ENCODE data around the gene KRTAP13-2. TPM values are rescaled to one million over a fixed set of nuclear protein-coding genes. Genes with fewer than 3 reads are reported as not detected.

Gene KRTAP13-2
- total and polyA plus RNA-seq, 2 donors (not counting 1 experiment from before 2014, with no cell fraction given) = not detected

GRCh38 chr21:30326390-30326789 lies 45.7 kb downstream of the KRTAP13-2 start:
- H3K27ac Mint-ChIP-seq = no peak overlapping the region
- Histone ChIP-seq H3K4me3 (ENCODE audit: control extremely low read depth in 1 of 5, extremely low read depth in 1 of 5, insufficient read depth in 1 of 5, low read depth in 2 of 5, low read length in 4 of 5) (no peak overlapping the region), H2AFZ (ENCODE audit: insufficient read depth, low read depth, low read length, poor library complexity, severe bottlenecking) (no peak overlapping the region), H3K4me1 (ENCODE audit: control insufficient read depth in 2 of 2, insufficient read depth in 2 of 2, low read length in 2 of 2) (no peaks in the 10 kb centered on the region), H3K9ac (ENCODE audit: low read length) (no peak overlapping the region), H3K9me3 (ENCODE audit: control extremely low read depth in 1 of 3, control insufficient read depth in 2 of 3, insufficient read depth in 1 of 3, low read length in 2 of 3) (peaks cover 0 to 11% (median 0%) of the 10 kb centered on the region in 3 donors), H4K20me1 (ENCODE audit: control insufficient read depth, insufficient read depth, low read length, poor library complexity, severe bottlenecking) (no peaks in the 10 kb centered on the region), H3K27me3 (replicated peaks in 1 of 4; ENCODE audit: control extremely low read depth in 1 of 4, control insufficient read depth in 3 of 4, insufficient read depth in 4 of 4, low read length in 3 of 4) (no peaks in the 10 kb centered on the region), H3K27ac (ENCODE audit: low read length in 2 of 2) (no peak overlapping the region), H3K36me3 (replicated peaks in 1 of 2; ENCODE audit: control extremely low read depth in 1 of 2, control insufficient read depth in 1 of 2, extremely low read depth in 1 of 2, insufficient read depth in 2 of 2, low read length in 1 of 2) (no peaks in the 10 kb centered on the region), H3K79me2 (ENCODE audit: control insufficient read depth, insufficient read depth, low read length) (no peaks in the 10 kb centered on the region), H3K4me2 (replicated peaks; ENCODE audit: low read depth, low read length, poor library complexity, severe bottlenecking) (no peak overlapping the region)
- no peaks in the 10 kb centered on the region for H3K4me1 Mint-ChIP-seq
- no peak for DNase-seq
- intact Hi-C loops (cut with micrococcal nuclease) = no loop called here
- POLR2A ChIA-PET = no interaction called here
- ATAC-seq (ENCODE audit: low read depth) = no peak
- peaks cover 15% of the 10 kb centered on the region for H3K9me3 Mint-ChIP-seq (ENCODE audit: insufficient read depth)
- CTCF ChIA-PET = no interaction called here
- H3K4me3 Mint-ChIP-seq = no peak overlapping the region
- TF ChIP-seq EZH2 (IDR thresholded peaks at IDR 0.05; ENCODE audit: borderline replicate concordance, insufficient read depth, low read depth, low read length, poor library complexity, severe bottlenecking) (no peak), CTCF (IDR thresholded peaks at IDR 0.05) (no peak)
- no peaks in the 10 kb centered on the region for H3K27me3 Mint-ChIP-seq

Small RNA genes within 50 kb of the gene (small RNA-seq; reads per million reads assigned to genes)
- gene KRTAP23-1 (ENCODE audit: insufficient read length, low read depth, low replicate concordance) (not detected), gene MIR4327 (ENCODE audit: insufficient read length, low read depth, low replicate concordance) (not detected)

Other genes starting within 250 kb of the KRTAP13-2 start
- not detected in 2 replicates for gene CLDN17, start 205.5 kb downstream of the KRTAP13-2 start, total RNA-seq
- gene CLDN17, start 205.5 kb downstream of the KRTAP13-2 start, polyA plus RNA-seq = not detected in 2 replicates
- gene CLDN8, start 156.2 kb downstream of the KRTAP13-2 start, total RNA-seq = not detected in 2 replicates
- not detected in 2 replicates for gene CLDN8, start 156.2 kb downstream of the KRTAP13-2 start, polyA plus RNA-seq
- not detected in 2 replicates for gene KRTAP24-1, start 89.3 kb downstream of the KRTAP13-2 start, total RNA-seq
- gene KRTAP24-1, start 89.3 kb downstream of the KRTAP13-2 start, polyA plus RNA-seq = not detected in 2 replicates
- gene KRTAP25-1, start 82.8 kb downstream of the KRTAP13-2 start, total RNA-seq = not detected in 2 replicates
- gene KRTAP25-1, start 82.8 kb downstream of the KRTAP13-2 start, polyA plus RNA-seq = not detected in 2 replicates
- gene KRTAP26-1, start 52.0 kb downstream of the KRTAP13-2 start, total RNA-seq = not detected in 2 replicates
- gene KRTAP26-1, start 52.0 kb downstream of the KRTAP13-2 start, polyA plus RNA-seq = not detected in 2 replicates
- not detected in 2 replicates for gene KRTAP27-1, start 34.6 kb downstream of the KRTAP13-2 start, total RNA-seq
- not detected in 2 replicates for gene KRTAP27-1, start 34.6 kb downstream of the KRTAP13-2 start, polyA plus RNA-seq
- not detected in 2 replicates for gene KRTAP23-1, start 23.7 kb downstream of the KRTAP13-2 start, total RNA-seq
- not detected in 2 replicates for gene KRTAP23-1, start 23.7 kb downstream of the KRTAP13-2 start, polyA plus RNA-seq
- not detected in 2 replicates for gene KRTAP13-1, start 23.8 kb upstream of the KRTAP13-2 start, total RNA-seq
- not detected in 2 replicates for gene KRTAP13-1, start 23.8 kb upstream of the KRTAP13-2 start, polyA plus RNA-seq
- gene KRTAP13-3, start 53.7 kb upstream of the KRTAP13-2 start, total RNA-seq = not detected in 2 replicates
- not detected in 2 replicates for gene KRTAP13-3, start 53.7 kb upstream of the KRTAP13-2 start, polyA plus RNA-seq
- gene KRTAP13-4, start 57.9 kb upstream of the KRTAP13-2 start, total RNA-seq = not detected in 2 replicates
- not detected in 2 replicates for gene KRTAP13-4, start 57.9 kb upstream of the KRTAP13-2 start, polyA plus RNA-seq
- gene KRTAP15-1, start 68.0 kb upstream of the KRTAP13-2 start, total RNA-seq = not detected in 2 replicates
- gene KRTAP15-1, start 68.0 kb upstream of the KRTAP13-2 start, polyA plus RNA-seq = not detected in 2 replicates
- gene KRTAP19-1, start 108.1 kb upstream of the KRTAP13-2 start, total RNA-seq = not detected in 2 replicates
- gene KRTAP19-1, start 108.1 kb upstream of the KRTAP13-2 start, polyA plus RNA-seq = not detected in 2 replicates
- gene KRTAP19-2, start 115.2 kb upstream of the KRTAP13-2 start, total RNA-seq = not detected in 2 replicates
- not detected in 2 replicates for gene KRTAP19-2, start 115.2 kb upstream of the KRTAP13-2 start, polyA plus RNA-seq
- gene KRTAP19-3, start 119.7 kb upstream of the KRTAP13-2 start, total RNA-seq = not detected in 2 replicates
- not detected in 2 replicates for gene KRTAP19-3, start 119.7 kb upstream of the KRTAP13-2 start, polyA plus RNA-seq
- not detected in 2 replicates for gene KRTAP19-4, start 124.9 kb upstream of the KRTAP13-2 start, total RNA-seq
- not detected in 2 replicates for gene KRTAP19-4, start 124.9 kb upstream of the KRTAP13-2 start, polyA plus RNA-seq
- not detected in 2 replicates for gene KRTAP19-5, start 129.9 kb upstream of the KRTAP13-2 start, total RNA-seq
- not detected in 2 replicates for gene KRTAP19-5, start 129.9 kb upstream of the KRTAP13-2 start, polyA plus RNA-seq
- gene KRTAP19-6, start 169.6 kb upstream of the KRTAP13-2 start, total RNA-seq = not detected in 2 replicates
- not detected in 2 replicates for gene KRTAP19-6, start 169.6 kb upstream of the KRTAP13-2 start, polyA plus RNA-seq
- gene KRTAP19-7, start 189.0 kb upstream of the KRTAP13-2 start, total RNA-seq = not detected in 2 replicates
- gene KRTAP19-7, start 189.0 kb upstream of the KRTAP13-2 start, polyA plus RNA-seq = not detected in 2 replicates
- not detected in 2 replicates for gene KRTAP22-2, start 218.1 kb upstream of the KRTAP13-2 start, total RNA-seq
- gene KRTAP22-2, start 218.1 kb upstream of the KRTAP13-2 start, polyA plus RNA-seq = not detected in 2 replicates
- not detected in 2 replicates for gene KRTAP6-3, start 220.2 kb upstream of the KRTAP13-2 start, total RNA-seq
- gene KRTAP6-3, start 220.2 kb upstream of the KRTAP13-2 start, polyA plus RNA-seq = not detected in 2 replicates
- gene KRTAP6-2, start 226.6 kb upstream of the KRTAP13-2 start, total RNA-seq = not detected in 2 replicates
- not detected in 2 replicates for gene KRTAP6-2, start 226.6 kb upstream of the KRTAP13-2 start, polyA plus RNA-seq
- gene KRTAP22-1, start 228.8 kb upstream of the KRTAP13-2 start, total RNA-seq = not detected in 2 replicates
- not detected in 2 replicates for gene KRTAP22-1, start 228.8 kb upstream of the KRTAP13-2 start, polyA plus RNA-seq
- gene KRTAP6-1, start 241.7 kb upstream of the KRTAP13-2 start, total RNA-seq = not detected in 2 replicates
- not detected in 2 replicates for gene KRTAP6-1, start 241.7 kb upstream of the KRTAP13-2 start, polyA plus RNA-seq
- gene KRTAP20-1, start 244.2 kb upstream of the KRTAP13-2 start, total RNA-seq = not detected in 2 replicates
- not detected in 2 replicates for gene KRTAP20-1, start 244.2 kb upstream of the KRTAP13-2 start, polyA plus RNA-seq
- gene KRTAP20-4, start 248.4 kb upstream of the KRTAP13-2 start, total RNA-seq = not detected in 2 replicates
- not detected in 2 replicates for gene KRTAP20-4, start 248.4 kb upstream of the KRTAP13-2 start, polyA plus RNA-seq

Measured in B cell (primary cell).